Measurements from ENCODE around the gene TXLNA.

The TXLNA gene

DNA sequence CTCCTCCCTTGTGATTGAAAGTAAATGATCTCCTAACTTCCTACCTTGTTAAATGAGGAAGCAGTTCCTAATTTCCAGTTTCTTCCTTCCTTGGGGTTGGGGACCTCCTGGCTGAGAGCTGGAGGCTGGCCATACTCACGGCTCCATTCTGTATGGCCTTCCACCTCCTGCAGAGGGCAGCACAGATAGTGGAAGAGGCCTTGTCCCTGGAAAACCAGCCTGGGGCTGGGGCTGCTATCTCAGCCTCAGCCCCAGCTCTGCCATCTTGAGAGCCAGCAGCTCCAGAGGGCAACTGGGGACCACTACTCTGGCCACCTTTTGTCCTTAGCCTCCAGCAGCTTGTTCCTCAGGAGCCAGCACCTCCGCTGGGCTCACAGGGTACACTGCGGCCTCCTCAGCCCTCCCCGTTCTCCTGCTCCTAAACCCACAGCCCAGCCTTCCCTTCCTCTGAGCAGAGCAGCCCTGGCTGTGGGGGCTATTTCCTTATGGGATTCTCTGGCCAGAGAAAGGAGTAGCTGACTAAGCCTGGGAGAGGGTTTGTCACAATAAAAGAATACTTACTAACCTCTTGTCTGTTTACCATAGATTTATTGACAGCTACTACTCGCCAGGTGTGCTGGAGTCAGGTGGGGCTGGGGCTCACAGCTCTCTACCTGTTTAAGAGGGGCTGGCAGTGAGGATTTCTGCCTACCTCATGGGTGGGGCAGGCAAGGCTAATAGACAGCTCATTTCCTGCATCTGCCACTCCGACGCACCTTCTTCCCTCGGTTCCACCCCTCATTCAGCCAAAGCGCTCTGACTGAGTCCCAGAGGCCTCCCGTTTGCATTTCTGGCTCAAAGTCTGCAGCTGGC is 36.4 kb downstream of the TXLNA start:
- peak; percentile 64 to 69 for DNase-seq

DNA sequence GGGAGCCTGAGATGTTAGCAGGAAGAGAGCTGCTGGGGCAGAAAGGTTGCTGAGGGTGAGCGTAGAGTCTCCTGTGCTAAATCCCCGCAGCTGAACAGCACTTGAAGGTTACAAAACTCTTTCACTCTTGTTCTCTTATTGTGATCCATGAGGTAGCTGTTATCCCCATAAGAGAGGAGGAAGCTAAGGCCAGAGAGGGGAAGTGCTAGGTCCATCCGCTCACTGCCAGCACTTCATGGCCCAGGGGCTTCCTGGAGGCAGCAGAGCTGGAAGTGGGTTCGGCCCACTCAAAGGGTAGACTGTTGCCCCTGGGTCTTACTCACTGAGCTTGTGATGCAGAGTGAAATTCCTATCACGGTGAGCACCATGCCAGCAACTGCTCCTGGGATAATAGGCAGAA is 37.1 kb downstream of the TXLNA start:
- DNase-seq = no peak

DNA sequence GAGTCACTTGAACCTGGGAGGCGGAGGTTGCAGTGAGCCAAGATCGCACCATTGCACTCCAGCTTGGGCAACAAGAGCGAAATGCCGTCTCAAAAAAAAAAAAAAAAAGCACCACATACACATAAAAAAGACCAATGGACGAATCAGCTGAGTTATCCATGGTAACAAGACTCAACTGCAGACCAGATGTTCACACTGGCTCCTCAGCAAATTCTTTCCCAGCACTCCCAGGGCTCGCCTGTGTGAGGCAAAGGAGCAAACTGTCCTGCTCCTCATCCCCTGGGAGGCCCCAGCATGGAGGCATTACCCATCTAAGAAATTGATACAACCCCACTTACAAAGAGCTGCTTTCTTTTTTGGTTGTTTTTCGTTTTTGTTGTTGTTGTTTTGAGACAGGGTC is 39.5 kb downstream of the TXLNA start:
- DNase-seq = no peak

- no peak for DNase-seq
Measured at GRCh38 chr1:32220746-32221580, 41.5 kb downstream of the TXLNA start.

GRCh38 chr1:32221581-32221979 is 42.1 kb downstream of the TXLNA start:
- no peak for DNase-seq

DNA sequence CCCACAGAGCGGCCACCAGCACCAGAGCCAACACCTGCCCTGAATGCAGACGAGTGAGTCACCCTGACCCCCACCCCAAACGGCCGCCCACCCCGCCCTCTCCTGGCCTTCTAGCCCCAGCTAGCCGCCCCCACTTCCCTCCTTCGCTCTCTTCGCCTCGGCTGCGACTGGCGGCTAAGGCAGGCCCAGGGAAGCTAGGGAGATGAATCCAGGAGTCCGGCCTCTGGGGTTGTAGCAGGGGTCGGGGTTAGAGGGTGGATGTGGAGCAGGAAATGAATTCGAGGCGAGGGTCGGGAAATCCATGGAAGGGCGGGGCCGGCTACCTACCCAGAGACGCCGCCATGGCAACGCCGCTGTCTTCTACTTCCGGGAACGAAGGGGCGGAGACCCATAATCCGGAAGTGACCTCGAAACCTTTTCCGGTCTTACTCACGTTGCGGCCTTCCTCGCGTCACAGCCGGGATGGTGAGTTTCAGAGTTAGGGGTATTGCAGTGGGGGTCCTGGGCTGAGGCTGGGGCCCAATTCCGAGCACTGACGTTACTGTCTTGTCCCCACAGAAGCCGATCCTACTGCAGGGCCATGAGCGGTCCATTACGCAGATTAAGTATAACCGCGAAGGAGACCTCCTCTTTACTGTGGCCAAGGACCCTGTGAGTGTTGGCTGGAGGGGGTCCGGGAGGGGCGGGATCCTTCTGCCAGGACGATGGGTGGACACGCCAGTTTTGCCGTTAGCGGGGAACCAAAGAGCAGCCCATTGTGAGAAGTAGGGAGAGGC is 42.7 kb downstream of the TXLNA start, which contains the start of the genes EIF3I and TMEM234:
Gene EIF3I (plus strand): TSS at position 428 of the 776 bp plus-strand sequence. CDS start 35 bp downstream, at position 463.
Gene TMEM234 (minus strand): TSS at position 374 of the 776 bp plus-strand sequence. CDS start 31 bp downstream, at position 343.
- DNase-seq = peak; percentile 93 to 94

GRCh38 chr1:32223683-32224082 is 44.2 kb downstream of the TXLNA start:
- no peak for DNase-seq

GRCh38 chr1:32224285-32224684 is 44.8 kb downstream of the TXLNA start:
- DNase-seq = no peak

DNA sequence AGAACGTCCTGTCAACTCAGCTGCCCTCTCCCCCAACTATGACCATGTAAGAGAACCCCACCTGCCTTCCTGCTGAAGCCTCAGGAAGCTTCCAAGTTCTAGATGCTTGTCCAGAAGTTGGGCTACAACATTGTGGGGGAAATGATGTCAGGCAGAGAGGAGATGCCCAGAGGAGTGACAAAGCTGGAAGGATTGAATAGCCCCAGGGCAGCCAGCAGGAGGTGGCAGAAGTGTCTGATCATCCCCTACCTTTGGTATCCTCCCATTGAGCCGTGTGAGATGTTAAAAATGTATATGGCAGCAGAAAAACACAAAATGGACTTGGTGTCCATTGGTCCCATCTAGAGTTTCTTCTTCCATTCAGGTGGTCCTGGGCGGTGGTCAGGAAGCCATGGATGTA is 49.3 kb downstream of the TXLNA start:
- no peak for DNase-seq

- DNase-seq = no peak
Measured at GRCh38 chr1:32231843-32232432, 52.5 kb downstream of the TXLNA start.

DNA sequence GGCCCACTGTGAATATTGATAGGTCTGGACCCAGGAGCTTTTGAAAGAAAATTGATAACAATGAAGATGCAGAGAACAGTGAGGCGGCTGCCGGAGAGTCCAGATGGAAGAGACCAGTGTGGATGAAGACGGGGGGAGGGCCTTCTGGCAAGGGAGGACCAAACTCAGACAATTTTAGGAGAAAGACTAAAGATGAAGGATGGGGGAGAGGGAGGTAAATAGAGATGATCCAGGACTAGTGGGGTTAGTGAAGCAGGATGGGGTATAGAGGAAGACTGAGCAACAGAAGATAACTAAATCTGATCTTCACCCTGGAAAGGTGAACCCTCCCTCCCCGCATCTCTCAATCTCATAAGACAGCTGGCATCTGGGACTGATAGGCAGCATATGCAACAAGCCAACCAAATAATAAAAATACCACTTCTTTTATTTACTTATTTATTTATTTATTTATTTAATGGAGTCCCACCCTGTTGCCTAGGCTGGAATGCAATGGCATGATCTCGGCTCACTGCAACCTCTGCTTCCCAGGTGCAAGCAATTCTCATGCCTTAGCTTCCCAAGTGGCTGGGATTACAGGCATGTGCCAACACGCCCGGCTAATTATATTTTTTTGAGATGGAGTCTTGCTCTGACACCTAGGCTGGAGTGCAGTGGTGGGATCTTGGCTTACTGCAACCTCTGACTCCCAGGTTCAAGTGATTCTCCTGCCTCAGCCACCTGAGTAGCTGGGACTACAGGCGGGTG is 53.3 kb downstream of the TXLNA start:
- DNase-seq = no peak

GRCh38 chr1:32234792-32235191 is 55.3 kb downstream of the TXLNA start:
- no peak for DNase-seq

GRCh38 chr1:32239337-32239736 is 59.9 kb downstream of the TXLNA start:
- DNase-seq = no peak

DNA sequence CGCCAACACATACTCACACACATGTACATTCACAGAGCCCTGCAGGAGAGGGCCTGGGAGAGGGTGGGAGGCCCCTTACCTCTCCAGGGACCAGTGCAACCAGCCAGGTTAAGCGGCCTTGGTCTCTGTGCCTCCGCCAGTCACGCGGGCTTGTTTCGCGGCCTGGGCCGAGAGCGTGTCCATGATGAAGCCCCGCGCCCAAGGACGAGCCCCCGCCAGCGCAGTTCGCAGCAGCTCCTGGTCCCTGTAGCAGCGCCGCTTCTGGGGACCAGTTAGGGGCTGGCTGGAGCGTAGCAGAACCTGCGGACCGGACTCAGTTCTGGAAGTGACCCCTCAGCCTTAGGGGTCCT is 60.3 kb downstream of the TXLNA start:
- no peak for DNase-seq

DNA sequence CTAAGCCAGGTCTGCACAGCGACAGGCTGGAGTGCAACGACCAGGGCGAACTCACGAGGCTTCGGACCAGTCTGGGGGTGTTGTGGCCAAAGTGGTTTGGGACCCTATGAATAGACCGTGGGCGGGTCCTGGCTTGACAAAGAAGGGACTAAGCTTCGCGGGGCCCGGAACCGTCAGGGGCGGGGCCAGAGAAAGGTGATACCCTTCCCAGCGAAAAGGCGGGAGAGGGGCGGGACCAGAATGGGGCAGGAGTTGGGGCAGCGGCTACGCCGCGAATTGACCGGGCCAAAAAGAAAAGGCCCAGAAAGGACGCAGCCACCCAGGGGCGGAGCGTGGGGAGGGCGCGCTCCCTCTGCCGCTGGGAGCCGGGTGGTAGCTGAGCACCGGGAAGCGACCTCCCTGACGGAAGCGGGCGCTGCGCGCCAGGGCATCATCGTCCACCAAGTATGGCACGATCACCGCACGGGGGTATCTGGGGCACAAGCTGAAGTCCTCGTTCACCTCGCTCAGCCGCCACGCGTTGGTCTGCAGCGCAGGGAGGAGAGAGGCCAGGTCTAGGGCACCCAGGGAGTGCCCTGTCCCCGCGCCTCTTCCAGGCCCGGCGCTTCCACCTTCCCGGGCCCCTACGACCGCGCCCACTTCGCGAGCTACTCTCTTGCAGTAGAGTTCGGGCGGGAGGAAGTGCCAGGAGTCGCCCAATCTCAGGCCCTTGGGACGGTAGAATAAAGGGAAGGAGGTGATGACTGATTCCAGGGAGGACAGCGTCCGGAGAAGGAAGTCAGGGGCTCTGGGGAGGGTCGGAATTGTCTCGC is 60.9 kb downstream of the TXLNA start:
- peak; percentile 54 to 68 for DNase-seq

DNA sequence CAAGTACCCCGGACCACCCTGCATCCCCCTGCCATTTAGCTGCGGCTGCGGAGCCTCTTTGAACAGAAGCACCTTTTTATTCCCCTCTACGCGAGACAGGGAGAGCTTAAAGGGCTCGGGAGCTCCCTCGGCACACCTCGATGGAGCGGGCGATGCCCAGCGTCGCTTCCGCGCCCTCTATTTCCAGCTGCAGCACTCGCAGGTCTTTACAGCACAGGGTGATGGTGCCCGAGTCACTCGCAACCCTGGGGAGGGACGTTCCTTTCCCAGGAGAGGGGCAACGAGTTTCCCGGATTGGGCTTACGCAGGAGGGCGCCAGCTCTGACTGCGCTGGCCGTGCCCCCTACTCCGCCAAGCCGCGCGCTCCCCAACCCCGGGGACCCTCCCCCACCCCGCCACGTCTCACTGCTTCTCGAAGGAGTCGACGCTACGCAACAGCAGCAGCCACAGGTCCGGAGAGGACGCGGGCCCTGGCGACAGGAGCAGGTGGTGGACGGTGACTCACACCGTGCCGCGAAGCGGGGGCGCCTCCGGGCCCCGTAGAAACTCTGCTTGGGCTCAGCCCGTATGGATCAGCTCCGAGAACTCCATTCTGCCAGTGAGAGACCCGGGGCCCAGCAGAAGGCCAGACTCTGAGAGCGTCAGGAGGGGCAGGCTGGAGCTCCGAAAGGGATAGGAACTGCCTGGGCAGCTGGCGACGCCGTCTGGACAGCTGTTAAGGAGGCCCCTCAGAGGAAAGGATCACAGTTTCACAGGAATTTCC is 61.7 kb downstream of the TXLNA start:
- DNase-seq = peak in 1 of 2 donors; percentile 35

- no peak for DNase-seq
Measured at GRCh38 chr1:32242341-32242851, 62.9 kb downstream of the TXLNA start.

GRCh38 chr1:32246888-32247273 is 67.4 kb downstream of the TXLNA start, which contains the start of gene FAM167B:
TSS of gene FAM167B (plus strand) at chr1:32247222. CDS start at chr1:32247422, 200 bp downstream.
- no peak for DNase-seq

DNA sequence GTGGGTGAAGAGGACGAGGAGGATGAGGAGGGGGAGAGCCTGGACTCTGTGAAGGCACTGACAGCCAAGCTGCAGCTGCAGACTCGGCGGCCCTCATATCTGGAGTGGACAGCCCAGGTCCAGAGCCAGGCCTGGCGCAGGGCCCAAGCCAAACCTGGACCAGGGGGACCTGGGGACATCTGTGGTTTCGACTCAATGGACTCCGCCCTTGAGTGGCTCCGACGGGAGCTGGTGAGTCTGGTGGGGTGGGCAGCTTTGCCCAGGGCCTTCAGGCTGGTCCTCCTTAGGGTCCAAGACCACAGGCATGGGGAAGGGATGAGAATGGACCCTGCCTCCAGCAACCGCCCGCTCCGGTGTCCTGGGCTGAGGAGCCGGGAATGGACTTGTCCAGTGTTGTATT is 68.0 kb downstream of the TXLNA start:
- no peak for DNase-seq
